ENCODE measurements around the gene BRICD5. TPM values are rescaled to one million over a fixed set of nuclear protein-coding genes. Genes with fewer than 3 reads are reported as not detected.

Gene BRICD5
- total and polyA plus RNA-seq, 8 donors = 2.9 to 15.3 (median 5.1) TPM

- DNase-seq = no peak
- Histone ChIP-seq H3K27ac (no peak overlapping the region), H3K36me3 (peaks cover 0 to 65% of the 10 kb centered on the region in 2 donors), H3K27me3 (no peaks in the 10 kb centered on the region), H3K4me3 (no peak overlapping the region), H3K4me1 (no peaks in the 10 kb centered on the region), H3K9me3 (peaks cover 0 to 3% of the 10 kb centered on the region in 2 donors)
- intact Hi-C loops (cut with DNase I) = no loop called here
- no peak for ATAC-seq
- TF ChIP-seq CTCF (IDR thresholded peaks at IDR 0.05) = no peak
Observed at GRCh38 chr16:2177101-2177500, 33.6 kb downstream of the BRICD5 start.

GRCh38 chr16:2176047-2176446 lies 34.6 kb downstream of the BRICD5 start:
- H3K4me1 ChIP-seq = no peaks in the 10 kb centered on the region
- H3K36me3 ChIP-seq = peaks cover 0 to 76% of the 10 kb centered on the region in 2 donors
- ATAC-seq (no peak), DNase-seq (no peak)
- intact Hi-C loops (cut with DNase I) = no loop called here
- TF ChIP-seq CTCF (IDR thresholded peaks at IDR 0.05) = no peak
- H3K9me3 ChIP-seq = peaks cover 0 to 3% of the 10 kb centered on the region in 2 donors
- no peak overlapping the region for H3K4me3 ChIP-seq
- no peaks in the 10 kb centered on the region for H3K27me3 ChIP-seq
- H3K27ac ChIP-seq = no peak overlapping the region

- TF ChIP-seq CTCF (IDR thresholded peaks at IDR 0.05) = no peak
- Histone ChIP-seq H3K36me3 (peaks cover 0 to 82% of the 10 kb centered on the region in 2 donors), H3K9me3 (peaks cover 0 to 3% of the 10 kb centered on the region in 2 donors), H3K4me1 (no peaks in the 10 kb centered on the region), H3K27ac (no peak overlapping the region), H3K4me3 (no peak overlapping the region), H3K27me3 (no peaks in the 10 kb centered on the region)
- DNase-seq = no peak
- no peak for ATAC-seq
- intact Hi-C loops (cut with DNase I) = no loop called here
Observed at GRCh38 chr16:2175454-2175853, 35.2 kb downstream of the BRICD5 start.

GRCh38 chr16:2174396-2175131 lies 36.1 kb downstream of the BRICD5 start:
- no peak for TF ChIP-seq CTCF (IDR thresholded peaks at IDR 0.05)
- Histone ChIP-seq H3K4me3 (no peak overlapping the region), H3K9me3 (peaks cover 0 to 3% of the 10 kb centered on the region in 2 donors), H3K27ac (no peak overlapping the region), H3K4me1 (no peaks in the 10 kb centered on the region), H3K27me3 (no peaks in the 10 kb centered on the region), H3K36me3 (peaks cover 0 to 91% of the 10 kb centered on the region in 2 donors)
- DNase-seq (no peak), ATAC-seq (no peak)
- intact Hi-C loops (cut with DNase I) = no loop called here

- no peaks in the 10 kb centered on the region for H3K27me3 ChIP-seq
- no peaks in the 10 kb centered on the region for H3K4me1 ChIP-seq
- H3K9me3 ChIP-seq = peaks cover 0 to 3% of the 10 kb centered on the region in 2 donors
- intact Hi-C loops (cut with DNase I) = no loop called here
- H3K27ac ChIP-seq = no peak overlapping the region
- peaks cover 0 to 97% of the 10 kb centered on the region in 2 donors for H3K36me3 ChIP-seq
- no peak for TF ChIP-seq CTCF (IDR thresholded peaks at IDR 0.05)
- ATAC-seq (no peak), DNase-seq (no peak)
- no peak overlapping the region for H3K4me3 ChIP-seq
Observed at GRCh38 chr16:2173916-2174315, 36.7 kb downstream of the BRICD5 start.
